ENCODE data around the gene PANK4. TPM values are rescaled to one million over a fixed set of nuclear protein-coding genes. Genes with fewer than 3 reads are reported as not detected.

The PANK4 gene
- total and polyA plus RNA-seq, 4 donors: 6.2 to 26.8 (median 12.6) TPM

- DNase-seq (ENCODE audit: low spot score): no peak
- H3K27ac ChIP-seq (ENCODE audit: low read depth in 1 of 2, low read length in 2 of 2): peak overlapping the region; percentile 35 to 44
These were observed 4.2 kb downstream of the PANK4 start for GRCh38 chr1:2522230-2522629.

More at GRCh38 chr1:2522230-2522629, 4.2 kb downstream of the PANK4 start:
- Histone ChIP-seq H3K4me3 (ENCODE audit: low read depth in 1 of 3, low read length in 3 of 3) (no peak overlapping the region), H3K4me1 (ENCODE audit: control insufficient read depth in 4 of 4, insufficient read depth in 4 of 4, low read length in 3 of 4) (peaks cover 25 to 47% (median 43%) of the 10 kb centered on the region in 4 donors), H3K9me3 (ENCODE audit: control insufficient read depth in 4 of 4, low read length in 3 of 4) (no peaks in the 10 kb centered on the region), H3K36me3 (ENCODE audit: control insufficient read depth in 4 of 4, insufficient read depth in 3 of 4, low read depth in 1 of 4, low read length in 3 of 4) (peaks cover 12 to 38% (median 22%) of the 10 kb centered on the region in 4 donors), H3K27me3 (ENCODE audit: control insufficient read depth in 4 of 4, insufficient read depth in 4 of 4, low read length in 3 of 4) (no peaks in the 10 kb centered on the region), H3K9ac (ENCODE audit: low read depth in 1 of 2, low read length in 2 of 2) (no peak overlapping the region)
- TF ChIP-seq RAD21 (IDR thresholded peaks at IDR 0.05): no peak
- TF ChIP-seq HNF4A (conservative IDR thresholded peaks at IDR 0.05): peak; percentile 95 to 97
- TF ChIP-seq GABPA (IDR thresholded peaks at IDR 0.05 in 1 of 2, conservative IDR thresholded peaks at IDR 0.05 in 1 of 2): no peak
- TF ChIP-seq EGR1 (IDR thresholded peaks at IDR 0.05; ENCODE audit: low read depth in 2 of 2): no peak
- no peak for TF ChIP-seq FOXA1 (IDR thresholded peaks at IDR 0.05)
- no peak for TF ChIP-seq FOXA2 (IDR thresholded peaks at IDR 0.05)
- no peak for TF ChIP-seq YY1 (IDR thresholded peaks at IDR 0.05)
- TF ChIP-seq REST (IDR thresholded peaks at IDR 0.05): no peak
- TF ChIP-seq JUND (IDR thresholded peaks at IDR 0.05): no peak
- peak; percentile 69 for TF ChIP-seq SP1 (IDR thresholded peaks at IDR 0.05)
- TF ChIP-seq RXRA (IDR thresholded peaks at IDR 0.05): peak; percentile 80 to 83
- TF ChIP-seq CTCF (IDR thresholded peaks at IDR 0.05; ENCODE audit: low read depth, low read length, missing input control): no peak
- no peak for TF ChIP-seq NR2F2 (IDR thresholded peaks at IDR 0.05)
- TF ChIP-seq TAF1 (conservative IDR thresholded peaks at IDR 0.05): no peak
- no peak for TF ChIP-seq ATF3 (IDR thresholded peaks at IDR 0.05)
- peak; percentile 92 for TF ChIP-seq HNF4G (IDR thresholded peaks at IDR 0.05)
- TF ChIP-seq ZBTB33 (IDR thresholded peaks at IDR 0.05): no peak
- WGBS: 56% methylated on average over 7 of the region's 7 CpGs

Measured in liver (tissue), 9 donors.